Ovary (tissue), 3 donors: ENCODE results near the gene INPP5D.

ENCODE experiments used
- CTCF ChIP-seq, 3 donors: fragments of 450-650 bp in 2 of 3; fragments of 200-600 bp in 1 of 3; IDR thresholded peaks; one replicate each; pipeline versions ENCODE4 v1.5.1 to v1.8.0; 2016 to 2022; ENCODE audit warnings: antibody characterized with exemption in 3 of 3, mild to moderate bottlenecking in 1 of 3
- EP300 ChIP-seq: sonication (generic); formaldehyde crosslinking; IDR thresholded peaks from one replicate; pipeline ENCODE4 v1.6.1; 2017; ENCODE audit warnings: antibody characterized with exemption
- POLR2A ChIP-seq: fragments of 450-650 bp; IDR thresholded peaks from one replicate; pipeline ENCODE4 v1.6.1; 2017; ENCODE audit warnings: antibody characterized with exemption, mild to moderate bottlenecking, moderate library complexity
- donor health status: DM: no; HTN: no; CAD: no.

DNA sequence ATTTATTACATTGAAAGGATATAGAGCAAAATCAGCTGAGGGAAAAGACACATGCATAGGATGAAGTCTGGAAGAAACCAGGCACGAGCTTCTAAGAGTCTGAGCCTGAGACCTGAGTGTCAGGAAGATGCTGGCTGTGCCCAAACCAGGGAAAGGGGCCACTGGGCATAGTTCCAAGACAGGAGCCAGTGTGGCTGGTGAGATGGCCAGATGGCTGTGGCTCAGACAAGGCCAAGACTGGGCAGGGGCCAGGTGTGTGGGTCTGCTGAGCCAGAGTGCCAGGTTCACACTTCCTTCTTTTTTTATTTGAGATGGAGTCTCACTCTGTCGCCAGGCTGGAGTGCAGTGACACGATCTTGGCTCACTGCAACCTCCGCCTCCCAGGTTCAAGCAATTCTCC is 95.9 kb downstream of the INPP5D start:
- TF ChIP-seq CTCF (IDR thresholded peaks at IDR 0.05) (no peak), POLR2A (no peak), EP300 (no peak)
